H1 (cell line): ENCODE results near the gene PCP4L1.

Source experiments
- BACH1 ChIP-seq: IDR thresholded peaks from 2 replicates; pipeline ENCODE4 v1.6.1; 2012; ENCODE audit warnings: low read length, improper control_type of control experiment
- CTCF ChIP-seq, 3 experiments: IDR thresholded peaks; 1 replicate in 2 of 3; 2 replicates in 1 of 3; pipeline versions ENCODE4 v1.5.1 to v1.6.1; 2011; ENCODE audit warnings: low read length in 3 of 3, mild to moderate bottlenecking in 3 of 3, inconsistent platforms in 2 of 3, low read depth in 1 of 3, moderate library complexity in 1 of 3; ENCODE audit not compliant: insufficient read depth in 1 of 3; ENCODE audit errors: control extremely low read depth in 1 of 3
- EGR1 ChIP-seq: IDR thresholded peaks from 2 replicates; pipeline ENCODE4 v1.6.1; 2011; ENCODE audit warnings: low read depth, low read length, borderline replicate concordance
- EZH2 ChIP-seq: fragments of 200-600 bp; sonication (generic); IDR thresholded peaks from 2 replicates; pipeline ENCODE4 v1.7.1; 2012; ENCODE audit warnings: low read depth, mild to moderate bottlenecking, moderate library complexity, low read length, inconsistent platforms; ENCODE audit not compliant: severe bottlenecking
- GABPA ChIP-seq: IDR thresholded peaks from 2 replicates; pipeline ENCODE4 v1.6.1; 2011; ENCODE audit warnings: mild to moderate bottlenecking, low read length, moderate library complexity, borderline replicate concordance; ENCODE audit not compliant: insufficient read depth
- POLR2A ChIP-seq, 2 experiments: IDR thresholded peaks; 1 replicate in 1 of 2; 2 replicates in 1 of 2; pipeline ENCODE4 v1.6.1; 2011; ENCODE audit warnings: low read depth in 2 of 2, low read length in 2 of 2, mild to moderate bottlenecking in 2 of 2; ENCODE audit errors: control extremely low read depth in 1 of 2
- RAD21 ChIP-seq, 2 experiments: IDR thresholded peaks in 1 of 2; conservative IDR thresholded peaks in 1 of 2; 2 replicates each; pipeline ENCODE4 v1.6.1; 2011; ENCODE audit warnings: low read depth in 2 of 2, low read length in 2 of 2, improper control_type of control experiment in 1 of 2, inconsistent platforms in 1 of 2, mild to moderate bottlenecking in 1 of 2, moderate library complexity in 1 of 2
- TBP ChIP-seq: IDR thresholded peaks from 2 replicates; pipeline ENCODE4 v1.6.1; 2011; ENCODE audit warnings: low read depth, low read length, improper control_type of control experiment
- TF ChIP-seq, protein P1 (sequence below): IDR thresholded peaks from 2 replicates; pipeline ENCODE4 v1.6.1; 2011; ENCODE audit warnings: low read depth, mild to moderate bottlenecking, low read length; ENCODE audit not compliant: insufficient read depth

GRCh38 chr1:161258439-161259344, at the start of gene PCP4L1:
- TF ChIP-seq BACH1 (no peak), POLR2A (IDR thresholded peaks at IDR 0.05; ENCODE audit: control extremely low read depth in 1 of 2, low read depth in 2 of 2, low read length in 2 of 2) (peak in 1 of 2 experiments; percentile 82; a peak in 2 of 3 replicates), GABPA (0 out of 2 replicates have a peak, but pooled peaks have one; percentile 16), CTCF (IDR thresholded peaks at IDR 0.05; ENCODE audit: control extremely low read depth in 1 of 3, insufficient read depth in 1 of 3, low read depth in 1 of 3, low read length in 3 of 3) (no peak), EZH2 (peak; percentile 51), RAD21 (IDR thresholded peaks at IDR 0.05 in 1 of 2, conservative IDR thresholded peaks at IDR 0.05 in 1 of 2; ENCODE audit: low read depth in 2 of 2, low read length in 2 of 2) (no peak), TBP (peak; percentile 94), EGR1 (no peak)
- TF ChIP-seq, protein P1, sequence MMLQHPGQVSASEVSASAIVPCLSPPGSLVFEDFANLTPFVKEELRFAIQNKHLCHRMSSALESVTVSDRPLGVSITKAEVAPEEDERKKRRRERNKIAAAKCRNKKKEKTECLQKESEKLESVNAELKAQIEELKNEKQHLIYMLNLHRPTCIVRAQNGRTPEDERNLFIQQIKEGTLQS, result no peak
